ENCODE results near the gene TEX264.
"Not testable (repeated sequence)": the region's sequence is repeated elsewhere in the genome, so short reads cannot be mapped to it uniquely, and the experiment has no call there.

TEX264 gene

DNA sequence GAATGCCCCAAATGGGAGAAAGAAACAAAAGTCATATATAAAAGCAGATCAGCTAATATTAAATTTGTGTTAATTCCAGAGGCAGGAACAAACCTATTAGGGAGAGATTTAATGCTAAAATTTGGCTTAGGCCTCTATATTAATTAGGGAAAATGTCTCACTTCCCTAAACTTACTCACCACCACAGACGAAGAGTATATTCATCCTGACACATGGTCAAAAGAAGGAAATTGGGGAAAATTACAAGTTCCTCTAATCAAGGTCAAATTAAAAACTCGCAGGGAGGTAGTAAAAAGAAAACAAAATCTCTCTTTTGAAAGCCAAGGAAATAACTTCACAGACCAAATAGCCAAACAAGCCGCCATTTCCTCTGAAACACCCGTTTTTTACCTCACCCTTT is 68.1 kb downstream of the TEX264 start:
- Histone ChIP-seq H3K4me1 (ENCODE audit: insufficient read depth, insufficient read length) (no peaks in the 10 kb centered on the region), H3K9me3 (ENCODE audit: insufficient read depth, low read length) (peaks cover 10% of the 10 kb centered on the region), H3K36me3 (ENCODE audit: insufficient read depth, insufficient read length, low read length) (no peaks in the 10 kb centered on the region), H3K9ac (ENCODE audit: insufficient read length, low read depth) (no peak overlapping the region), H3K4me3 (ENCODE audit: insufficient read length, low read depth) (no peak overlapping the region), H3K27me3 (ENCODE audit: insufficient read depth, insufficient read length) (no peaks in the 10 kb centered on the region)
- TF ChIP-seq ZNF274 (IDR thresholded peaks at IDR 0.05; ENCODE audit: low read depth, low read length) (no peak), YY1 (IDR thresholded peaks at IDR 0.05; ENCODE audit: insufficient read depth, insufficient read length) (no peak), SUZ12 (IDR thresholded peaks at IDR 0.05; ENCODE audit: extremely low read depth, insufficient read depth, insufficient read length) (no peak)
- no peak for DNase-seq (ENCODE audit: low read depth, low spot score)

- not testable (repeated sequence) for DNase-seq (ENCODE audit: low read depth, low spot score); H3K27me3 ChIP-seq (ENCODE audit: insufficient read depth, insufficient read length); H3K4me1 ChIP-seq (ENCODE audit: insufficient read depth, insufficient read length); H3K36me3 ChIP-seq (ENCODE audit: insufficient read depth, insufficient read length, low read length); H3K9ac ChIP-seq (ENCODE audit: insufficient read length, low read depth); H3K4me3 ChIP-seq (ENCODE audit: insufficient read length, low read depth)
- H3K9me3 ChIP-seq (ENCODE audit: insufficient read depth, low read length) = peaks cover 20% of the 10 kb centered on the region
Measured at GRCh38 chr3:51742320-51742719, 71.3 kb downstream of the TEX264 start.

DNA sequence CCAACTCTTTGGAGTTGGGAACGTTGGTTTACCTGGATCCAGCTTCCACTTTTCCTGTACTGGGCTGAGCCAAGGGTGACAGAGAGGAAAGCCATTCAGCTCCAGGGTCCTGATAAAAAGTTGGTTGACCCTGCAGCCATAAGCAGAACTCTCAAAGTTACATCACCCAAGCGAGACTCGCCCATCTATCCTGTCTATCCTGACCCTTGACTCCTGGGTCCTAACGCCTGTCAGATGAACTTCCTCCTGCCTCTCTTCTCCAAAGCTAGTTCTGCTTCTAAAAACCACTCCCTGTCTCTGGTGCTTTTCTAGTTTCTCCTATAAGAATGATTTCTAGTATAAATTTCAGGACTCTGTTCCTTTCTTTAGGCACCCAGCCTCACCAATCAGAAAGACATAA is 71.9 kb downstream of the TEX264 start:
- DNase-seq (ENCODE audit: low read depth, low spot score); H3K27me3 ChIP-seq (ENCODE audit: insufficient read depth, insufficient read length); H3K9ac ChIP-seq (ENCODE audit: insufficient read length, low read depth); H3K36me3 ChIP-seq (ENCODE audit: insufficient read depth, insufficient read length, low read length); H3K4me3 ChIP-seq (ENCODE audit: insufficient read length, low read depth); H3K4me1 ChIP-seq (ENCODE audit: insufficient read depth, insufficient read length): not testable (repeated sequence)
- peaks cover 26% of the 10 kb centered on the region for H3K9me3 ChIP-seq (ENCODE audit: insufficient read depth, low read length)

GRCh38 chr3:51747840-51748239 is 76.8 kb downstream of the TEX264 start:
- H3K4me1 ChIP-seq (ENCODE audit: insufficient read depth, insufficient read length) = no peaks in the 10 kb centered on the region
- TF ChIP-seq ZNF274 (IDR thresholded peaks at IDR 0.05; ENCODE audit: low read depth, low read length) (no peak), SUZ12 (IDR thresholded peaks at IDR 0.05; ENCODE audit: extremely low read depth, insufficient read depth, insufficient read length) (no peak), YY1 (IDR thresholded peaks at IDR 0.05; ENCODE audit: insufficient read depth, insufficient read length) (no peak)
- no peaks in the 10 kb centered on the region for H3K27me3 ChIP-seq (ENCODE audit: insufficient read depth, insufficient read length)
- peaks cover 37% of the 10 kb centered on the region for H3K9me3 ChIP-seq (ENCODE audit: insufficient read depth, low read length)
- no peak for DNase-seq (ENCODE audit: low read depth, low spot score)
- no peak overlapping the region for H3K9ac ChIP-seq (ENCODE audit: insufficient read length, low read depth)
- no peaks in the 10 kb centered on the region for H3K36me3 ChIP-seq (ENCODE audit: insufficient read depth, insufficient read length, low read length)
- H3K4me3 ChIP-seq (ENCODE audit: insufficient read length, low read depth) = no peak overlapping the region

- Histone ChIP-seq H3K9me3 (ENCODE audit: insufficient read depth, low read length) (peaks cover 37% of the 10 kb centered on the region), H3K36me3 (ENCODE audit: insufficient read depth, insufficient read length, low read length) (no peaks in the 10 kb centered on the region), H3K9ac (ENCODE audit: insufficient read length, low read depth) (no peak overlapping the region), H3K4me1 (ENCODE audit: insufficient read depth, insufficient read length) (no peaks in the 10 kb centered on the region), H3K4me3 (ENCODE audit: insufficient read length, low read depth) (no peak overlapping the region), H3K27me3 (ENCODE audit: insufficient read depth, insufficient read length) (no peaks in the 10 kb centered on the region)
- TF ChIP-seq SUZ12 (IDR thresholded peaks at IDR 0.05; ENCODE audit: extremely low read depth, insufficient read depth, insufficient read length) (no peak), YY1 (IDR thresholded peaks at IDR 0.05; ENCODE audit: insufficient read depth, insufficient read length) (no peak), ZNF274 (IDR thresholded peaks at IDR 0.05; ENCODE audit: low read depth, low read length) (no peak)
- DNase-seq (ENCODE audit: low read depth, low spot score) = no peak
Measured at GRCh38 chr3:51748327-51748726, 77.3 kb downstream of the TEX264 start.

- TF ChIP-seq YY1 (IDR thresholded peaks at IDR 0.05; ENCODE audit: insufficient read depth, insufficient read length) (no peak), ZNF274 (IDR thresholded peaks at IDR 0.05; ENCODE audit: low read depth, low read length) (no peak), SUZ12 (IDR thresholded peaks at IDR 0.05; ENCODE audit: extremely low read depth, insufficient read depth, insufficient read length) (no peak)
- no peaks in the 10 kb centered on the region for H3K36me3 ChIP-seq (ENCODE audit: insufficient read depth, insufficient read length, low read length)
- no peak overlapping the region for H3K9ac ChIP-seq (ENCODE audit: insufficient read length, low read depth)
- H3K9me3 ChIP-seq (ENCODE audit: insufficient read depth, low read length) = peaks cover 47% of the 10 kb centered on the region
- no peak overlapping the region for H3K4me3 ChIP-seq (ENCODE audit: insufficient read length, low read depth)
- no peaks in the 10 kb centered on the region for H3K4me1 ChIP-seq (ENCODE audit: insufficient read depth, insufficient read length)
- DNase-seq (ENCODE audit: low read depth, low spot score) = no peak
- H3K27me3 ChIP-seq (ENCODE audit: insufficient read depth, insufficient read length) = no peaks in the 10 kb centered on the region
Measured at GRCh38 chr3:51750878-51751277, 79.8 kb downstream of the TEX264 start.

DNA sequence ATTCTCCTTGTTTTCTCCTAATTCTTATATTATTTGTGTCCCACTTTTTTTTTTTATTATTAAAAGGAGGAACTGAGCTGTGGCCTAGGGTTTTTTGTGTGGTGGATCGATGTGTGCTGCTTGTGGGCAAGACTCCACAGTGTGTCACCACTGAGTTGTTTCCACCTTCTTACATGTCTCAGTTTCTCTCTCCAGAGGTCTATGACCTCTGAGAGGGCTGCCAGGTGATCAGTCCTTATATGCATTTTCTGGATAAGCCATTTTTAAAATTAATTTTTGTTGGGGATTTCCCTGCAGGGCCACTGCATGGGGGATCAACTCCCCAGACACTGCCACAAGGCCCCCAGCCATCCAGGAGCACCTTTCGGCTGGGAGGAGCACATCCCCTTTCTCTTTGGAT is 80.2 kb downstream of the TEX264 start:
- H3K27me3 ChIP-seq (ENCODE audit: insufficient read depth, insufficient read length) = no peaks in the 10 kb centered on the region
- H3K9ac ChIP-seq (ENCODE audit: insufficient read length, low read depth) = no peak overlapping the region
- H3K4me1 ChIP-seq (ENCODE audit: insufficient read depth, insufficient read length) = no peaks in the 10 kb centered on the region
- H3K4me3 ChIP-seq (ENCODE audit: insufficient read length, low read depth) = no peak overlapping the region
- TF ChIP-seq YY1 (IDR thresholded peaks at IDR 0.05; ENCODE audit: insufficient read depth, insufficient read length) (no peak), SUZ12 (IDR thresholded peaks at IDR 0.05; ENCODE audit: extremely low read depth, insufficient read depth, insufficient read length) (no peak), ZNF274 (IDR thresholded peaks at IDR 0.05; ENCODE audit: low read depth, low read length) (no peak)
- no peaks in the 10 kb centered on the region for H3K36me3 ChIP-seq (ENCODE audit: insufficient read depth, insufficient read length, low read length)
- H3K9me3 ChIP-seq (ENCODE audit: insufficient read depth, low read length) = peaks cover 47% of the 10 kb centered on the region
- no peak for DNase-seq (ENCODE audit: low read depth, low spot score)
